ENCODE results near the gene TGM2. TPM values are rescaled to one million over a fixed set of nuclear protein-coding genes. Genes with fewer than 3 reads are reported as not detected.

TGM2 gene
- total RNA-seq, 1 experiment from 2014 or later, result 113 TPM

DNA sequence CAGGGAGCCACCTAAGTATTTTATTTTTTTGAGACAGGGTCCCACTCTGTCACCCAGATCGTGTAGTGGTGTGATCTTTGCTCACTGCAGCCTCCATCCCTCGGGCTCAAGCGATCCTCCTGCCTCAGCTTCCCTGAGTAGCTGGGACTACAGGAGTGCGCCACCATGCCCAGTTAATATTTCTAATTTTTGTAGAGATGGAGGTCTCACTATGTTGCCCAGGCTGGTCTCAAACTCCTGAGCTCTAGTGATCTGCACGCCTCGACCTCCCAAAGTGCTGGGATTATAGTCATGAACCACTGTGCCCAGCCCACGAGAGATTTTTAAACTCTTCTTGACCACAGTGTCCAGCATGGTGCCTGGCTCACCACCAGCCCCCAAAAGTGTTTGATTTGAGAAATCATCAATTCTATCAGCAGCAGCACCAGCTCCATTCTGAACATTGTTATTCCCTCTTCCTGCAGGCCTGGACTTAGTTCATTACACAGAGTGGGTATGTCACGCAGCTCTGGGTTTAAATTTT, 2.3 kb upstream of the TGM2 start:
- ChIA-PET CTCF (no interaction called here), POLR2A (no interaction called here)
- no peaks in the 10 kb centered on the region for H3K27me3 ChIP-seq (ENCODE audit: control insufficient read depth, insufficient read depth, low read length)
- no peak for DNase-seq (ENCODE audit: low read depth, low spot score)
- intact Hi-C loops (cut with micrococcal nuclease; ENCODE audit: unreplicated experiment) (loop anchor here (5.0 kb wide), 1 partner anchor 95 kb away; no protein-coding TSS in a partner anchor), in situ Hi-C loops (cut with HindIII; ENCODE audit: low pct_unique_long_range_greater_than_20kb, low sequenced_read_pairs) (no loop called here)
- BruUV-seq (replicated peaks), result no TSS peak
- no peaks in the 10 kb centered on the region for H3K9me3 ChIP-seq (ENCODE audit: control insufficient read depth, insufficient read depth, low read depth, low read length)
- H3K4me1 ChIP-seq (ENCODE audit: control insufficient read depth, insufficient read depth, low read length), result peaks cover 14% of the 10 kb centered on the region
- H3K4me3 ChIP-seq (ENCODE audit: low read depth in 2 of 2, low read length in 2 of 2), result no peak overlapping the region
- TF ChIP-seq POLR2AphosphoS5 (IDR thresholded peaks at IDR 0.05; ENCODE audit: low read depth, low read length) (no peak), SIN3A (IDR thresholded peaks at IDR 0.05; ENCODE audit: borderline replicate concordance, insufficient read depth, low read depth, low read length) (no peak), TCF7L2 (IDR thresholded peaks at IDR 0.05; ENCODE audit: low read depth, low read length) (no peak)
- TF ChIP-seq, protein P1, sequence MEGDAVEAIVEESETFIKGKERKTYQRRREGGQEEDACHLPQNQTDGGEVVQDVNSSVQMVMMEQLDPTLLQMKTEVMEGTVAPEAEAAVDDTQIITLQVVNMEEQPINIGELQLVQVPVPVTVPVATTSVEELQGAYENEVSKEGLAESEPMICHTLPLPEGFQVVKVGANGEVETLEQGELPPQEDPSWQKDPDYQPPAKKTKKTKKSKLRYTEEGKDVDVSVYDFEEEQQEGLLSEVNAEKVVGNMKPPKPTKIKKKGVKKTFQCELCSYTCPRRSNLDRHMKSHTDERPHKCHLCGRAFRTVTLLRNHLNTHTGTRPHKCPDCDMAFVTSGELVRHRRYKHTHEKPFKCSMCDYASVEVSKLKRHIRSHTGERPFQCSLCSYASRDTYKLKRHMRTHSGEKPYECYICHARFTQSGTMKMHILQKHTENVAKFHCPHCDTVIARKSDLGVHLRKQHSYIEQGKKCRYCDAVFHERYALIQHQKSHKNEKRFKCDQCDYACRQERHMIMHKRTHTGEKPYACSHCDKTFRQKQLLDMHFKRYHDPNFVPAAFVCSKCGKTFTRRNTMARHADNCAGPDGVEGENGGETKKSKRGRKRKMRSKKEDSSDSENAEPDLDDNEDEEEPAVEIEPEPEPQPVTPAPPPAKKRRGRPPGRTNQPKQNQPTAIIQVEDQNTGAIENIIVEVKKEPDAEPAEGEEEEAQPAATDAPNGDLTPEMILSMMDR (IDR thresholded peaks at IDR 0.05), result no peak
- TF ChIP-seq, protein P2, sequence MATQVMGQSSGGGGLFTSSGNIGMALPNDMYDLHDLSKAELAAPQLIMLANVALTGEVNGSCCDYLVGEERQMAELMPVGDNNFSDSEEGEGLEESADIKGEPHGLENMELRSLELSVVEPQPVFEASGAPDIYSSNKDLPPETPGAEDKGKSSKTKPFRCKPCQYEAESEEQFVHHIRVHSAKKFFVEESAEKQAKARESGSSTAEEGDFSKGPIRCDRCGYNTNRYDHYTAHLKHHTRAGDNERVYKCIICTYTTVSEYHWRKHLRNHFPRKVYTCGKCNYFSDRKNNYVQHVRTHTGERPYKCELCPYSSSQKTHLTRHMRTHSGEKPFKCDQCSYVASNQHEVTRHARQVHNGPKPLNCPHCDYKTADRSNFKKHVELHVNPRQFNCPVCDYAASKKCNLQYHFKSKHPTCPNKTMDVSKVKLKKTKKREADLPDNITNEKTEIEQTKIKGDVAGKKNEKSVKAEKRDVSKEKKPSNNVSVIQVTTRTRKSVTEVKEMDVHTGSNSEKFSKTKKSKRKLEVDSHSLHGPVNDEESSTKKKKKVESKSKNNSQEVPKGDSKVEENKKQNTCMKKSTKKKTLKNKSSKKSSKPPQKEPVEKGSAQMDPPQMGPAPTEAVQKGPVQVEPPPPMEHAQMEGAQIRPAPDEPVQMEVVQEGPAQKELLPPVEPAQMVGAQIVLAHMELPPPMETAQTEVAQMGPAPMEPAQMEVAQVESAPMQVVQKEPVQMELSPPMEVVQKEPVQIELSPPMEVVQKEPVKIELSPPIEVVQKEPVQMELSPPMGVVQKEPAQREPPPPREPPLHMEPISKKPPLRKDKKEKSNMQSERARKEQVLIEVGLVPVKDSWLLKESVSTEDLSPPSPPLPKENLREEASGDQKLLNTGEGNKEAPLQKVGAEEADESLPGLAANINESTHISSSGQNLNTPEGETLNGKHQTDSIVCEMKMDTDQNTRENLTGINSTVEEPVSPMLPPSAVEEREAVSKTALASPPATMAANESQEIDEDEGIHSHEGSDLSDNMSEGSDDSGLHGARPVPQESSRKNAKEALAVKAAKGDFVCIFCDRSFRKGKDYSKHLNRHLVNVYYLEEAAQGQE (IDR thresholded peaks at IDR 0.05; ENCODE audit: insufficient read depth in 1 of 2, low read depth in 2 of 2, low read length in 1 of 2), result no peak
- no peak for ATAC-seq
- no peak overlapping the region; the same call in 1 of the 2 replicates for H3K27ac ChIP-seq (ENCODE audit: low read length)
- H3K36me3 ChIP-seq (ENCODE audit: control insufficient read depth, insufficient read depth, low read length), result no peaks in the 10 kb centered on the region

DNA sequence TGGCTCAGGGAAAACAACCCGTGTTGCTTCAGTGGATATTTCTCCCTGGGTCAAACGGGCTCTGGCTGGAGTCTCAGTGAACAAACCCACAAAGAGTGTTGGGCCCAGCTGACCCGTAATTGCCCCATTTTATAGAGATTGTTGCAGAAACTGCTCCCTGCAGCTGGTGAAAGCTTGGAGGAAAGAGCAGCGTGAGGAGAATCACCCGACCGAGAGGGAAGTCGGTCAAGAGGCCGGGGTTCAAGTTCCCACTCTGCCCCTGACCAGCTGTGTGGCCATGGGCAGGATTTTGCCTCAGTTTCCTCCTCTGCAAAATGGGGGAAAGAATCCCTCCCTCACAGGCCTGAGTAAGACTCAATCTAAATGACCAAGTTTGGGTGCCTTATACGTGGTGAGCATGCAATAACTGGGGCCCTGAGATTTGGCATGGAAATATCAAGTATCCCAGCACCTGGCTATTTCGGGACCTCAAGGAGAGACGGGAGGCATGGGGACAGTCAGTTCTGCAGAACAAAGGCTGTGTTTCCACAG, 1.7 kb upstream of the TGM2 start:
- no TSS peak for BruUV-seq (replicated peaks)
- in situ Hi-C loops (cut with HindIII; ENCODE audit: low pct_unique_long_range_greater_than_20kb, low sequenced_read_pairs) (no loop called here), intact Hi-C loops (cut with micrococcal nuclease; ENCODE audit: unreplicated experiment) (loop anchor here (5.0 kb wide), 1 partner anchor 94 kb away; no protein-coding TSS in a partner anchor)
- POLR2A ChIA-PET, result interaction anchor here (0.6 to 0.7 kb wide), 2 partner anchors 57 to 138 kb away, joined by 4 to 9 read pairs; no protein-coding TSS in a partner anchor
- DNase-seq (ENCODE audit: low read depth, low spot score), result no peak
- CTCF ChIA-PET, result interaction anchor here (0.6 kb wide), 1 partner anchor 33 kb away, joined by 3 read pairs; no protein-coding TSS in a partner anchor
- peaks cover 14% of the 10 kb centered on the region for H3K4me1 ChIP-seq (ENCODE audit: control insufficient read depth, insufficient read depth, low read length)
- H3K9me3 ChIP-seq (ENCODE audit: control insufficient read depth, insufficient read depth, low read depth, low read length), result no peaks in the 10 kb centered on the region
- H3K4me3 ChIP-seq (ENCODE audit: low read depth in 2 of 2, low read length in 2 of 2), result no peak overlapping the region
- no peaks in the 10 kb centered on the region for H3K36me3 ChIP-seq (ENCODE audit: control insufficient read depth, insufficient read depth, low read length)
- ATAC-seq, result no peak
- no peaks in the 10 kb centered on the region for H3K27me3 ChIP-seq (ENCODE audit: control insufficient read depth, insufficient read depth, low read length)
- TF ChIP-seq, protein P2 (IDR thresholded peaks at IDR 0.05; ENCODE audit: insufficient read depth in 1 of 2, low read depth in 2 of 2, low read length in 1 of 2), result no peak
- TF ChIP-seq TCF7L2 (IDR thresholded peaks at IDR 0.05; ENCODE audit: low read depth, low read length) (no peak), POLR2AphosphoS5 (IDR thresholded peaks at IDR 0.05; ENCODE audit: low read depth, low read length) (no peak), SIN3A (IDR thresholded peaks at IDR 0.05; ENCODE audit: borderline replicate concordance, insufficient read depth, low read depth, low read length) (no peak)
- TF ChIP-seq, protein P1 (IDR thresholded peaks at IDR 0.05), result no peak
- peak overlapping the region; percentile 24; the same call in 1 of the 2 replicates for H3K27ac ChIP-seq (ENCODE audit: low read length)
